Fibroblast of skin of left biceps (primary cell): ENCODE measurements around the gene SPOCK2.

Source experiments
- DNase-seq, 2 experiments: peaks; one replicate each; pipeline ENCODE4 v3.0.0-alpha.2; 2013; ENCODE audit warnings: low read depth in 2 of 2

SPOCK2 gene

DNA sequence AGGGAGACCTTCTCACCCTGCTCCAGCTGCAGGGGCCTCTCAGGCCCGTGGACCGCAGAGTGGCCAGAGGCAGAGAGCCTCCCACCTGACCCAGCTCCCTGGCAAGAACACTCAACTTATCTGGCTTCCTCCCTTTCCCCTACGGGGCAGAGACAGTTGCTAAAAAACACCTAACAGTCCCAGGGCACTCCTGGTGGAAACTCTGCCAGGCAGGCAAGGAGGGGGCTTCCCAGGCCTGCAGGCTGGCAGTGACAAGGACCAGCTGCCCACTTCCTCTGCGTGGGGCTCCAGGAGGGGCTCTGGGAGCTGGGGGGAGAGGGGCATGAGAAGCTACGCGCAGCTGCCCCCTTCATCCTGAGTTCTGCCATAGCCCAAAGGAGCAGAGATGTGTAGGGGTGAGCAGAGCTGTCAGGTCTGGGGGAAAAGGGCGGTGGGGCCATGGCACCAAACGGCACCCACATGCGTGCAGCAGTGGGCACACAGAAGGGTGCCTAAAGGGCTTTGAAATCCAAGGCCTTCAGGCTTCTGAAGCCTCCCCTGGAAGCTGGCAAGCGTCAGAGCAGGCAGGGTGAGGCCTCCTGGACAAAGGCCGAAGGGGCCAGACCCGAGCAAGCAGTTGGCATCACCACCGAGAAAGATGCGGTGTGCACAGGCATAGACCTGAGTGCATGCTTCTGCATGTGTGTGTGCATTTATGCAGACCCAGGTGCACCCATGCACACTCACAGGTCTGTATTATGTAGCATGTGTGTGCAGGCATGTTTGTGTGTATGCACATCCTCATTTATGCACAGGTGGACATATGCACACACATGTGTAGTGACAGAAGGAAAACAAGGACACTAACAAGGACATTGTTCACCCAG lies 14.4 kb downstream of the SPOCK2 start:
- DNase-seq, result no peak

DNA sequence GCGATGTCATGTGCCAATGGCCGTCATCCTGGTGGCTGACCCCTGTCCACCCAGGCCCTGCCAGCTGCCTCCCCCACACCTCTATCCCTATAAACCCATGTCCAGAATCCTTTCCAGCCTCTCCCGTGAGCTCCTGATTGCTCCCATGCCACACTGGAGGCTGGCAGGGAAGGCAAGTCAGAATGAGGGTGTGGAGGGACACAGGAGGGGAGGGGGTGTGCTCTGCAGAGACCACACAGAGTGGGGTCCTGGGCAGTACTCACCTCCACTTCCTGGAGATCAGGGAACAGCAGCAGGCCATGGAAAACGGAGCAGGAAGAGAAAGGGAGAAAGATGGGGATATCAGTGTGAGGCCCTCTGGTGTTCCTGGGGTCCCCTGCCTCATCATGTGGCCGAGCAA lies 15.7 kb downstream of the SPOCK2 start:
- no peak for DNase-seq

DNA sequence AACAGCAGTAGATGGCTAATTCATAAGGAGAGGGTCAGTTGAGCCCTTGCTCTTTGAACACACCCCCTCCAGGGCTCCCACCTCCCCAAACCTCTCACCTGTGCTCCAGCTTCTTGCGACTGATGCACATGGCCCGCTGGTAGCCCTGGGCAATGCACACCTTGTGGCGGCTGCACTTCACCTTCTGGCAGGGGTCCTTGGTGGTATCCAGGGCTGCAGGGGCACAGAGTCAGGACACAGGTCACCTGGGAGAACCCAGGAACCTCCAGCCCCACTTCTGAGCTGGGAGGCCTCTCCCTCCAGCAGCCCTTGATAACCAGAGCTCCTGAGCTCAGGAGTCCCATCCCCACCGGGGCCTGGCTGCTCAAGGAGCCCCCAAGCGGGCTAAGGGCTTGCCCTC lies 16.3 kb downstream of the SPOCK2 start:
- DNase-seq, result no peak

DNA sequence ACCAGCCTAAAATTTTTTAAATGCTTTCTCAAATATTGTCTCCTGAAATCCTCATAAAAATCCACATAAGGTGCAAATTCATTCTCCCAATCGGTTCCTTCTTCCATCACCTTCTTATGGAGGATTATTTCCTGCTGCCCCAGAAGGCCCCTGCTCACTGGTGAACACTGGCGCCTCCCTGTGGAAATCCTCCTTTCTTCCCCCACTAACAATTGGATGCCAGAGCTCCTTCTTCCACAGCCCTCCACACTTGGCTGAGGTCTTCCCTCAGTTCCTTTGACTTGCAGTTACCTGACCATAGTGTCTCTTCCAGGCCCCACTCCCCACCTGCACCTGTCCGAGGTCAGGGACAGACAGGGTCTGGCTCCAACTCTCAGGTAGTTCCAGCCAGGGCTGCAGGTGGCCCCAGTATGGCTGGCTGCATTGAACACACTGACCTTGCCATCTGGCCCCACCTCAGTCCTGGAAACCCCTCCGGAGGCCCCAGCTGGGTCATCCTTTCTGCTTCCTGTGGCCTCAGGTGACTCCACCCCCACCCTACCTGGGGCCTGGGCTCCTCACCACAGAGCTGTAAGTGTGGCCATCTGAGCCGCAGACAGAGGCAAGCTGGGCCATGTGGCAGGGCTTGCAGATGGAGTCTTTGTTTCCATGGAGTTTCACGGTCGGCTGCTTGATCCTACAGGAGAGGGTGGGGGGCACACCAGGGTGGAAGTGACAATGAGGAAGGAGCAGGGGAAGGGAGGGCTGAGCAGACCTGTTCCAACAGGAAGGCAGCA lies 18.4 kb downstream of the SPOCK2 start:
- no peak for DNase-seq

DNA sequence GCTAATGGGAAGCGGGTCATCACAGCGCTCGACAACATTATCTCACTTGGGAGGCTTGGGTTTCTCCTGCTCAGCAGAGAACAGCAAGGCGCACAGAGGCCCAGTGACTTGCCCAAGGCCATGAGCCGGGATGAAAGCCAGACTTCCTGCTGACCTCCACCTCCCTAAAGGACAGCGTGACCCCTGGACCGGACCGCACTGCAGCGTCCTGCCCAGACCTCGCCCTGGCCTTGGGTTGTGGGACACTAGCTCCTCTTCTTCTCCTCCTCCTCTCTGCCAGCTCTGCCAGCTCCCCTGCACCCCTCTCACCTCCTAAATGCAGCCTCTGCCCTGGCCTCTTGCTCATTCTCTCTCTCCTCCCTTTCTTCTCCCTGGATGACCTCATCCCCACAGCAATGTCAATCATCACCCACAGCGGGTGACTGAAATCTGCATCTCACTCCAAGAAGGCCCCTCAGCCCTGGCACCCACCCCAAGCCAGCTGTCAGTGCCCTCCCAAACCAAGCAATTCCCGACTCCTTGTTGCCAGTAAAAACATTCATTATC lies 19.4 kb downstream of the SPOCK2 start:
- no peak for DNase-seq

DNA sequence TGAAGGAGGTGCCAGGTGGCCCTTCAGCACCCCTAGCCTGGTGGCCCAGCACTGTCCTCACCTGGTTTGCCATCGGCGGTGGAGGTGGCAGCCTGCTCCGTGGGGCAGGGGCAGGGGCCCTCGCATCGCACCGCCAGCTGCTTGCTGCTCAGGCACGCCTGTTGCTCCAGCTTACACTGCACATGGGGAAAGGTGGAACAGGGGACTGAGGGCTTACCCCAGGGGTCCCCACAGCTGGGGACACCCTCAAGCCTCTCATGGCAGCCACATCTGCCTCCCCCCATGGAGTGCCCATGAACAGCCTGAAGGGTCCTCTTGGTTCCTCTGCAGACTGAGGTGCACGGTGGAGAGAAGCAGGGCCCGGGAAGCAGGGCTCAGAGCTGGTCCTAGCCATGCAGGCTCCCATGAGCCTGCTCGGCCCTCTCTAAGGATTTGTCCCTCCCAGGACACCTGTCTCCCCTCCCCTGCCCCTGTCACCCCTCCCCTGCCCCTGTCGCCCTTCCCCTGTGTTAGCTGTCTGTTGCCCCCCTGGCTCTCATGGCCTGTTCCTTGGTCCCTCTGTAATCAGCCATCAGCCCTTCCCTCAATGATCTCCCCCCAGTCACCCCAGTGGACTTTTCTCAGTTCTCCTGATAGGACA lies 20.1 kb downstream of the SPOCK2 start:
- DNase-seq, result no peak

DNA sequence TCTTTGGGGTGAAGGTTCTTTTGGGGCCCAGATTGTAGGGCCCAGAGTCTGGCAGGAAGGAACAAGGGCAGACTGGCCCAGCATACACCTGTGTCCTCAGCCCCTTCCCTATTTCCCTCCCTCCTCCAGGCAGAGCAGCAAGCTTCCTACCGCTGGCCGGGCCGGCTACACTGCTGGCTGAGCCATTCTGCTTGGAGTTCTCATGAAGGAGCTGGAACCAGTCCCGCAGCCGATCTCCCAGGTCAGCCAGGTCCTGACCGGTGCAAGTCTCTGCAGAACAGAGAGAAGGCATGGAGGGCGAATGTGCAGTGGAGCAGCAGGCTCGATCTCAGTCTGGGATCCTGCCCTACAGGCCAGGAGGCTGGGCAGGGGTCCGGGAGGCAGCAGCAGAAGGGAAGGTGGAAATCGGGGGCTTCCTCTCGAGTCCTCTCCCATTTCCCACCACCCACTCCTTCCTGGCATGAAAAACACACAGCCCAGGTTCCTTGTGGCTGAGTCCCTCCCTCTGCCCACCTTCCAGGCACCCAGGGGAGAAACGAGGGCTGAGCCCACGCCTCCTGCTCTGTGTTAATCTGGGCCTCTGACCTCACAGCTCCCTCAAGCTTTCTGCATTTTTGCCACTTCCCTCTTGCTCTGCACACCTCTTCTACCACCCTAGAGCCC lies 20.8 kb downstream of the SPOCK2 start:
- DNase-seq, result no peak

DNA sequence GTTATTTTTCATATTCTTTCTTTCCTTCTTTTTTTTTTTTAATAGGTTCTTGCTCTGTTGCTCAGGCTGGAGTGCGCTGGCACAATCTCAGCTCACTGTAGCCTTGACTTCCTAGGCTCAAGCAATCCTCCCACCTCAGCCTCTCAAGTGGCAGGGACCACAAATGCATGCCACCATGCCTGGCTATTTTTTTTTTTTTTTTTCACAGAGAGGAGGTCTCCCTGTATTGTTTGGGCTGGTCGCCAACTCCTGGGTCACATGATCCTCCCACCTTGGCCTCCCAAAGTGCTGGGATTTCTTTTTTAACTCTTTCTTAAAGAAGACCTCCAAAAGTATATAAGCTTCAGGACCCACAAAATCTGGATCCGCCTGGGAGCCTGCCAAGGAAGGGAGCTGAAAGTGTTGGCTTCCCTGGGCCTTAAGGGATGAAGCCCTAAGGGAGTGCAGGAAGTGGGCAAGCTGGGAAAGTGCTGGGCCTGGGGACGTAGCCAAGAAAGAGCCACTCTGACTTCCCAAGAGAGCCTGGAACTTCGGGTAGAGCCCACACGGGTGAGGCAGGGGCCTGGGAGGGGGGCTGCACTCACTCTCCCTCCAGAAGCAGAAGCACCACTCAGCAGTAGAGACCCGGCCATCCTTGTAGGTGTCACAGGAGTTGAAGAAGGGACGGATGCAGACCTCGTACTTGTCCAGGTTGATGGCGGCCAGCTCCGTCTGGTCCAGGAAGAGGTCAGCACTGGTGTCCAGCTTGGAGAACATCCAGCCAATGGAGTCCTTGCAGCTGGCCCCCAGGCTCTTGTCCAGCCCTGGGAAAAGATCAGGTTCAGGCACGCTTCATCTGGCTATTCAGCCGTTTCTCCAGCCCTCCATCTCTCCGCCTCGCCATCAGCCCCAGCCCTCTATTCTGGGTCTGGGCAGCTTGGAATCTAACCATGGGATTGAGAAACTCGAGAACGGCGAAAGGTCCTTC lies 21.8 kb downstream of the SPOCK2 start:
- DNase-seq, result no peak

DNA sequence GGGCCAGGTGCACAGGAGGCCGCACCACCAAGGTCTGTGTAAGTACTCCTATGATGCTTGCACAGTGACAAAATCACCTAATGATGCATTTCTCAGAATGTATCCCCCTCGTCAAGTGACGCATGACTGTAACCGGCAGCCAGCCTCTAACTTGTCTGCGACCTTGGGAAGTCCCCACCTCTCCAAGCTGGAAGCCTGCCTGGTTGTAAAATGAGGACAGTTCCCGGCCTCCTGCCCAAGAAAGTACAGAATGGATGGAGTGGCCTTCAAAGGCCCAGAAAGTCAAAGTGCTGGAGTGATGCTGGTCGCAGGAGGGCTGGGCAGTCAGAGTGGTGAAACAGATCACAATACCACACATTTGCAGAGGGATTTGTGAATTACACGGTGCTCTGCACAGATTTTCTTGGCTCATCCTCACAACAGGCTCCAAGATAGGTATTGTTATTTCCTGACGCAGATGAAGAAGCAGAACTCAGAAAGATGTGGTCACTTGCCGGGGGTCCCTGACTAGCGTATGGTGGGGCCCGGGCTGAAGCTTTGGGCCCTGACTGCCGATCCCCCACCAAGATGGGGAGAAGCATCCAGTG lies 22.8 kb downstream of the SPOCK2 start:
- DNase-seq, result no peak

DNA sequence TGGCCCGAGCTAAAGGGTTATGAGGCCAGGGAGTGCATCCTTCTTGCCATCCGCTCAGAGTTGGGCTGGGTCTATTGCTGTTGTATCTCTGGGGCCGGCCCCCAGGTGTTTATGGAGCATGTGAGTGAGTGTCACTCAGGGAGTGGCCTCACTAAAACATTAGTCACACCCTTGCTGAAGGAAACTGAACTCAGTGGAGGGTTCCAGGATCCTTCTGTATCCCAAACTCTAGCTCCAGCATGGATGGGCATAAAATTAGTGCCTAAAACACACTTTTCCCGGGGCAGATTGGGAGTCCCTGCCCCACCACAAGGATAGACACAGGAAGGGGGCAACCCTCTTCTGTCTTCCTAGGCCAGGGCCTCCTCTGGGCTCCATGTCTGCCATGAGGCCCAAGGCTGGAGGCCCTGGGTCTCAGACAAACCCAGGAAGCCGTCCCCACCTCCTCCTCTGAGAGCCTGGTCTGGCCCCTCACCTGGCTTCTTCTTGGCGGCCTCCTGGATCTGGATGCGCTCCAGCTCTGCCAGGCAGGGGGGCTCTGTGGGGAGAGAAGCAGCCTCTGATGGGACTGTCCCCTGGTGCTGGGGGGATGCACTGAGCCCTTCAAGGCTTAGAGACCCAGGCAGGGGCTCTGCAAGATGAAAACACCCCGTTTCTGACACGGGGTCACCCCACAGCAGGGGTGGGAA lies 24.5 kb downstream of the SPOCK2 start:
- DNase-seq, result no peak

DNA sequence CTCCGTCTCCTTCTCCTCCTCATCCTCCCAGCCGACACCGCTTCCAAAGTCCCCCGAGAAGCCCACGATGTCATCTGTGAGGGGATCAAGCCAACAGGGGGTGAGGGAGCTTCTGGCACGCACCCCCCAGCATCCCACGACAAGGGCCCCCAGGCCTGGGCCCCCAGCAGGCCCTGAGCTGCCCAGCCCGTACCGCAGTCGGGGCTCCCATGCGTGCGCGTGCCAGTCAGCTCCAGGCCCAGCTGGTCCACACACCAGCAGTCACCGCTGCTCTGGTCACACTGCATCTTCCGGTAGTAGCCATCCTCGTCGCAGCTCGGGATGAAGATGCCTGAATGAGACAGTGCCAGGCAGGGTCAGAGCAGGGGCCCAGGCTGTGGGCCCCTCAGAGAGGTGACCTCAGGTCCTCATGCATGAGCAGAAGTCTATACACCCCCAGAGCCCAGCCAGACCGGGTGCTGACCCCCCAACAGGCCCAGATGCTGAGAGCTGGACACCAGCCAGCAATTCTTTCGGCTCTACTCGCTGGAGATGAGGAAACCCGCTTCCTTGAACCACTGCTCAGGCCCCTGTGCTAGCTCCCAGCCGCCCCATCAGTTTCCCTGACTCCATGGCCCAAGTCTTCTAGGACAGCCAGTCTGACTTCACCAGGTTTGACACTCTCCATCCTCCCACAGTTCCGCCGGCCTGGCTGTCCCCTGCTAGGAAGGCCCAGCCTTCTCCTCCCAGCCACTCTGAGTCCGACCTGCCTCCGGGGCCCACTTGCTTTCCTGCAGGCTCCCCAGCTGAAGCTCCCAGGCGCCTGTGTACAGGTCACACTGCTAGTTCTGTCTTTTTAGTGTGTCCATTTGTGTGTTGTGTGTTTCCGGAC lies 25.3 kb downstream of the SPOCK2 start:
- DNase-seq, result no peak

DNA sequence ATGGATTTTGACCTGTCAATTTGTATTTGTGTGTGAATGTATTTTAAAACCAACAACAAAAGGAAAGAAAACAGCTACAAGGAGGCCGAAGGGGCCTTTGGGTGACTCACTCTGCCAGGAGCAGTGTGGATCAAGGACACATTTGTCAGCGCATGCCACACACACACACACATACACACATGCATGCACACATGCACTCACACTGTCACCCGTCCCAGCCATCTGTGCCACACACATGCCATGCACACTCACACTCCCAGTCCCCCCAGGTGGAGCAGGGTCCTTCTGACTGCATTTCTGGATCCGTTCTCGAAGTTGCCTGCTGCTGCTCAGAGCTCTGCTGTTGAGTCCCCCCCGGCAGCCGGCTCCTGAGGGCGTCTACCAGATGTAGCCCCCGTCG lies 26.0 kb downstream of the SPOCK2 start:
- DNase-seq, result no peak

DNA sequence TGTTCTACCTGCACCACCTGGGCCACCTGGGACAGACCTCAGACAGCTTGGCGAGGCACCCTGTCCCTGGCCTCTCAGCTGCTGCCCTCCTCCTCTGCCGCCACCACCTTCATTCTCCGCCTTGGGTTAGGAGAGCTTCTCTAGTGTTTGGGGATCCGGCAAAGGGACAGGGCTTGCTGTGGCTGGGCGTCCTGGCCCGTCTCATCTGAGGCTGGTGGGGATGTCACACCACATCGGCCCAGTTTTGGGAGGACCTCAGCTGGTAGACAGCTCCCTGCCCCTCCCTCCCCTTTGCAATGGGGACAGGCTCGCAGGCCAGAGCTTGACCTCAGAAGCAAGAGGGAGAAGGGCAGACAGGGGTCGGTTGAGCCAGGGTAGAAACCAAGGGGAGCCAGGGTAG lies 26.4 kb downstream of the SPOCK2 start:
- DNase-seq, result no peak

DNA sequence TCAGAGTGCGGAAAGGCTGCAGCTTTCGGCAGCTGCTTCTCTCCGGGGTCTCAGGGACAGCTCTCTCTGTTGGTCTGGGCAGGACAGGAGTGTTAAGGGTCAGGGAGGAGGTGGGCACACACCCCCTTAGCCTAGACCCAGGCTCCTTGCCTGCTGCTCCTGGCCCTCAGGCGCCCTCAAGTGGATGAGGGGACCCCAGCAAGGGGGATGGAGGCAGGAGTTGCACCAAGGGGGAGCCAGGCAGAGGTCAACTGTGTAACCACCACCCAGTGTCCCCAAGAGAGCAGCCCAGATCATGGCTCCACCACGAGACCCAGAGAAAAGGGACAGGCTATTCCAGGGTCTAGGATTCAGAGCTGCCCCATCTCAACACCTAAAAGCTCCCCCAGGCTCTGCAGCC lies 26.9 kb downstream of the SPOCK2 start:
- no peak for DNase-seq

DNA sequence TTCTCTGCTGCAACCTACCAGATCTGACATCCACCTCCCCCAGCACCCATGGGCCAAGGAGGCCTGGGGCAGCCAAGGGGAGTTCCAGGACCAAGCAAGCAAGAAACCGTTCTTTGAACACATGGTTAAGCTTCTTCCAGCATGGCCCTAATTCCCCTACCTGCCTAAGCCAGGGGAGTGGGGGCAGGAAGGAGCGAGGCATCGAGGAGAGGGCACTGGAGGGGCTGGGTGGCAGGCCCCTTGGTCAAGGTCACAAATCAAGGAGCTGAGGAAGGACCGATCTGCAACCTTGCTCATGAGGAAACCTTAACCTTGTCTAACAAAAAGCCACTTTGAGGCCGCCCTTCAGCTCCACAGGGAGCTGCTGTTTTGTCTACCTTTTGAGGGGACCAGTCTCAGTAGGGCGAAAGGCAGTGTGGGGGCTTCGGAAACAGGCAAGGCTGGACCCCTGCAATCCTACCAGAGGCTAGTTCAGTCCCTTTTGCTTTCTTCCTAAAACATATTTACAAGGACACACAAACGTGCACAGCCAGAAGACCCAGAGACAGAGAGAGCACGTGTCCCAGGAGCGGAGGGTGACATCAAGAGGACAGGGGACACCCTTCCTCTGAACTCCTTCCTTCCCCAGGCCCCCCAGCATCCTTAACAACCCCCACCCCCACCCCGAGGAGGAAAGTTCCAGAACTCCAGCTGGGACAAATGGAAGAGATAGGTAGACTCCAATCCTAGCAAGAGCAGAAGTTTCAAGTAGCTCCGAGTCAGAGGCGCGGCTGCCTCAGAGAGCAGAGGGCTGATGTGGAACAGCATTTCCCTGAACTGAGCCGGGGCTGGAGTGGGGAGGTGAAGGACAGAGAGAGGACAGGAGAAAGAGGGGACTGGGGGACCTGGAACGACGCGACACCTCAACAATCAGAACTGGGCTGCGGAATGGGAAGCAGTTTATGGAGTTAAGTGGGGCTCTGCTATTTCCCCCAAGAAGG lies 28.2 kb downstream of the SPOCK2 start:
- DNase-seq, result no peak

DNA sequence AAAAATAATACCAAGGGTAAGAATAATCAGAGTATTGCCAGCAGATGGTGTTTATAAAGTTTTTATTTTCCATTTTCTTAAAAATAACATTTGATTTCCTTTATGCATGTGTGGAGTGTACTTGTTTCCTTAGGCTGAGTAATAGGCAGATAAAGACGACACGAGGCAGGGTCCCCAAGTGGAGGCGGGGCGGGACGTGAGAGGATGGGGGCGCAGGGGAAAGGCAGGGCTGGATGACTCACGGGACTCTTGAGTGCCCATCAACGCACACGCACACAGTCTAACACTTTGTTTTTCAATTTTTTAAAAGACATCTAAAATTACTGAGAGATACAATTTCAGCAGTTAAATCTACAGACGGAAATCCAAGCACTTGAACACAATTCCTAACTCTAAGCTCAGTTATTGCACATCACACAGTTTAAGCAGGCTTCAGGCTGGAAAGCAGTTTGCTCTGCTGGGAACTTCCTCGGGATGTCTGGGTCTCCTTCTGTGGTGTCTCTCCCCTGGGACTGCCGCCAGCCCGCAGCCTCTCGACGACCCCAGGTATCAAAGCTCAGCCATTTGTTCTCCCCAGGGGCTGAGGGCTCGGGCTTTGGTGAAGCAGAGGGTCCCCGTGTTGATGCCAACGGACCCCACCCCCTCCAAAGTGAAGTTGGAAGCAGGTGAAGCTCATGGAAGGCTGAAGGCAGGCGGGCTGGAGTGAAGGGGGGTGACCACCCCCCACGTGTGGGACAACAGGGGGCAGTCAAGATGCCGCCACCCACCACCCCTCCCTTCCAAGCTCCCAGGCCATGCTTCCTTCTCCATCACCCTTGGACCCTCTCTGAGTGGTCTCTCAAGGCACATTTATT lies 29.1 kb downstream of the SPOCK2 start:
- no peak for DNase-seq
